Measurements from ENCODE around the gene PRKCA.

GRCh38 chr17:66487121-66487520 is 184.7 kb downstream of the PRKCA start:
- no peak for TF ChIP-seq POLR2A (IDR thresholded peaks at IDR 0.05; ENCODE audit: low read depth, low read length)
- TF ChIP-seq POLR2AphosphoS5 (IDR thresholded peaks at IDR 0.05; ENCODE audit: low read depth, low read length): no peak
